GM18508 (cell line): Measurements from ENCODE around the gene ZYG11A.
"Not testable (repeated sequence)": the region's sequence is repeated elsewhere in the genome, so short reads cannot be mapped to it uniquely, and the experiment has no call there.

Experiments
- ATAC-seq: cut with Tn5 transposase; IDR thresholded peaks from one replicate; pipeline ENCODE4 v1.9.1; 2021; ENCODE audit warnings: moderate number of reproducible peaks; ENCODE audit not compliant: insufficient read depth, unreplicated experiment

ZYG11A gene

GRCh38 chr1:52869727-52870126, 27.2 kb downstream of the ZYG11A start:
- not testable (repeated sequence) for ATAC-seq

- ATAC-seq: no peak
Measured at GRCh38 chr1:52876843-52877242, 34.3 kb downstream of the ZYG11A start.

- no peak for ATAC-seq
Measured at GRCh38 chr1:52877554-52877953, 35.0 kb downstream of the ZYG11A start.

GRCh38 chr1:52880206-52880605, 37.6 kb downstream of the ZYG11A start:
- ATAC-seq: no peak

GRCh38 chr1:52887483-52887882, 44.9 kb downstream of the ZYG11A start:
- ATAC-seq: no peak

- no peak for ATAC-seq
Measured at GRCh38 chr1:52892424-52893215, 50.1 kb downstream of the ZYG11A start.

GRCh38 chr1:52899445-52899894, 56.9 kb downstream of the ZYG11A start:
- ATAC-seq: no peak

GRCh38 chr1:52900402-52900801, 57.8 kb downstream of the ZYG11A start:
- ATAC-seq: no peak

- ATAC-seq: no peak
Measured at GRCh38 chr1:52901384-52901783, 58.8 kb downstream of the ZYG11A start.

GRCh38 chr1:52904208-52904926, 61.8 kb downstream of the ZYG11A start:
- ATAC-seq: no peak

GRCh38 chr1:52904927-52905698, 62.6 kb downstream of the ZYG11A start:
- ATAC-seq: no peak

- no peak for ATAC-seq
Measured at GRCh38 chr1:52906135-52906603, 63.6 kb downstream of the ZYG11A start.

- no peak for ATAC-seq
Measured at GRCh38 chr1:52907068-52907811, 64.7 kb downstream of the ZYG11A start.

GRCh38 chr1:52907812-52908153, 65.2 kb downstream of the ZYG11A start:
- no peak for ATAC-seq

GRCh38 chr1:52911541-52911940, 69.0 kb downstream of the ZYG11A start:
- no peak for ATAC-seq

- no peak for ATAC-seq
Measured at GRCh38 chr1:52913014-52913413, 70.5 kb downstream of the ZYG11A start.

GRCh38 chr1:52913537-52913936, 71.0 kb downstream of the ZYG11A start:
- ATAC-seq: no peak

- ATAC-seq: no peak
Measured at GRCh38 chr1:52914463-52914862, 71.9 kb downstream of the ZYG11A start.

- no peak for ATAC-seq
Measured at GRCh38 chr1:52915211-52915854, 72.8 kb downstream of the ZYG11A start.

- no peak for ATAC-seq
Measured at GRCh38 chr1:52915855-52916220, 73.3 kb downstream of the ZYG11A start.
